COLO829 (cell line): Measurements from ENCODE around the gene KRTAP2-1.
A peak's percentile ranks its signal among the peaks of the same experiment; 100 is the strongest.
"Not testable (repeated sequence)": the region's sequence is repeated elsewhere in the genome, so short reads cannot be mapped to it uniquely, and the experiment has no call there.

Experiments used
- DNase-seq: peaks from one replicate; pipeline ENCODE4 v3.0.0; 2012; ENCODE audit warnings: low spot score

Gene KRTAP2-1

DNA sequence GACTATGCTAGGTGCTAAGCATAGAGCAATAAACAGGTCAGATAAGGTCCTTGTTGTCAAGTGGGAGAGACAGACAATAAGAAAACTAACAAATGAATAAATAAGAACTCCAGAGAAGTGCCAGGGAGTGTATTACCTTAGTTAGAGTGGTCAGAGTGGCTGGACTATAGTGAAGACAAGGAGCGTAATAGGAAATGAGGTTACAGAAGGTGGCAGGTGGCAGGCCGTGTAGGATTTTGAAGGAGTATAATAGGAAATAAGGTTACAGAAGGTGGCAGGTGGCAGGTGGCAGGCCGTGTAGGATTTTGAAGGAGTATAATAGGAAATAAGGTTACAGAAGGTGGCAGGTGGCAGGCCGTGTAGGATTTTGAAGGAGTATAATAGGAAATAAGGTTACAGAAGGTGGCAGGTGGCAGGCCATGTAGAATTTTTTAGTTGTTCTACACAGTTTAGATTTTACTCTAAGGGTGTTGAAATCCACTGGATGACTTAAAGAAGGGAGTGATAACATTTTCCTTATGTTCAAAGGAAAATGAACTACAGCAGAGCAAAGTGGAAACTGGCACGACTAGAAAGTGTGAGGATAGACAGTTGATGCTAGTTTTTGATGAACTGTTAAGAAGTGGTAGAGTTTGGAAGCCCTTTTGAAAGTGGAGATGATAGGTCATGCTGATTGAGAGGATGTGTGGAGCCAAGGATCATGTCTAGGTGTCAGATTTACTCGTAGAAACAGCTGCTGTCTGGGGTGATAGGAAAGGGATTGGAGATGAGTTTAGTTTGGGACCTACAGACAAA lies 34.6 kb downstream of the KRTAP2-1 start:
- no peak for DNase-seq

DNA sequence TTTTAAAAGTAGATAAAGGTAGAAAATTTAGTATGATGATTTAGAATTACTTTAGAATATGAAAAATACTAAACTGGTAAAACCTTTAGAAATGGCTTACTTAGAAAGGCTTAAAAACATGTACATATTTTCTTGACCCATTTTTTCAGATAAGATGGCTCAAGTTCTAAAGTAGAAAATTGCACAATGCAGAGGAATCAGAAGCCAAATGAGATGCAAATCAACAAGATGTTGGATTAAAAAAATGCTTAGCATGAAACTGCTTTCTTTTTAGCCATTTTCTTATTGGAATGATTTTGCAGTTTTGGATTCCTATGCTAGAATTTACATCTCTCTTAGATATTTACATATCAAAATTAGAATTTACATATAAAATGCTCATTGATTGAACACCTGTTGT lies 36.7 kb downstream of the KRTAP2-1 start:
- DNase-seq, result no peak

DNA sequence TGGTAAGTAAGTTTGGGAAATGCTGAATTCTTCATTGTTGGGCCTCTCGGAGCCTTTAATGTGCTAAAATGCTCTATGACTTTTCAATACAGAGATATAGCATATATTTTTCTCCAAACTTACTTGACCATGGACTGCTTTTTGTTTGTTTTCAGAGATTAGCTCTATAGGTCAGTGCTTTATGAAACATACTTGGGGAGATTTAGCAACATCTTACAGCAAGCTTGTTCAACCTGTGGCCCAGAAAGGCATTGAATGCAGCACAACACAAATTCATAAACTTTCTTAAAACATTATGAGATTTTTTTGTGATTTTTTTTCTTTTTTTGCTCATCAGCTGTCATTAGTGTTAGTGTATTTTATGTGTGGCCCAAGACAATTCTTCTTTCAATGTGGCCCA lies 37.2 kb downstream of the KRTAP2-1 start:
- DNase-seq, result no peak

DNA sequence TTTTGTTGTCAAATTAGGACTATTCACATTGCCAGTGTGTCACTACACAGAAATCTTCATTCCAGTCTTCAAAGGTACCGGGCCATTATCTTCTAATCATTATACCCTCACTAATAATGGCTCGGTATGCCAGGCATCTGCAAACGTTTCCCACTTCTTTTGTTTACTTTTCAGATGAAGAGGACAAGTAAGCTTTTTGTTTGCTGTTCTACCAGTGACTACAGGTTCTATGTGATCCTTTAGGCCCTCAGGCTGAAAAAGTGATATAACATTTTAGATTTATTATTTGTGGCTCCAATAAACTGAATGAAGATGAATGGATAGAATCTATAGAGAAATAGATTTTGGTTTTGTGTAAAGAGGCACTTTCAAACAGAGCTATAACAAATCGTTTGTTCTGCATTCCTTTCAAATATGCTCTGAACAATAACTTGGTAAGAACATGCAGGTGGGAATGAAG lies 37.8 kb downstream of the KRTAP2-1 start:
- DNase-seq, result no peak

DNA sequence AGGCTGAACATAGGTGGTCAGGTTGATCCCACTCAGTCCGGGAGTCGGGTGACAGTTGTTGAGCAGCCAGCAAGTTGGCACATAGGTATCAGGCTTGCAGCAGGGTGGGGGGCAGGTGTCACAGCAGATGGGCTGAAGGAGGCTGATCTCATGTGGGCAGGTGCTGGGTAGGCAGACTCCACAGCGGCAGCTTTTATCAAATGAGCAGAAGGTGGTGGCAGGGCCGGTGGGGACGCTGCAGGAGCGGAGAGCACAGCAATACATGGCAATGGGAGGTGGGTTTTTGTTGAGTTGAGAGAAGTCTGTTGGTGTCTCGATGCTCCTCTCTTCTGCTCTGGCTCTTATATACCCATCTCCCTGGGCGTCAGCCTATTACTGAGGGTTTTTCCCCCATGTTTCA lies 38.3 kb downstream of the KRTAP2-1 start, which contains the start of gene KRTAP3-1:
KRTAP3-1 (minus strand) TSS at position 318 of the 400 bp plus-strand sequence; CDS start at position 264, 54 bp downstream.
- no peak for DNase-seq

DNA sequence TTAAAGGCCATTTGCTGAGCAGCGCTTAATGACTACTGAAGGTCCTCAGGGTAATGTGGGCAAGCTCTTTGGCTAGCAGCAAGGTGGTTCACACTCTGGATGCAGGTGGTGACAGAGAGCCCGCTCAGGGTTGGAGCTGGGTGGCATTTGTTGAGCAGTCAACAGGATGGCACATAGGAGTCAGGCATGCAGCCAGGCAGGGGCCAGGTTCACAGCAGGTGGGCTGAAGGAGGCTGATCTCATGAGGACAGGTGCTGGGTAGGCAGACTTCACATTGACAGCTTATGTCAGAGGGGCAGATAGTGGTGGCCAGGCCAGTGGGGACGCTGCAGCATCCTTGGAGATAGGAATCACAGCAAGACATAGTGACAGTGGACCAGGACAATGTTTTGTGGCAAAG lies 42.7 kb downstream of the KRTAP2-1 start:
- DNase-seq, result no peak

DNA sequence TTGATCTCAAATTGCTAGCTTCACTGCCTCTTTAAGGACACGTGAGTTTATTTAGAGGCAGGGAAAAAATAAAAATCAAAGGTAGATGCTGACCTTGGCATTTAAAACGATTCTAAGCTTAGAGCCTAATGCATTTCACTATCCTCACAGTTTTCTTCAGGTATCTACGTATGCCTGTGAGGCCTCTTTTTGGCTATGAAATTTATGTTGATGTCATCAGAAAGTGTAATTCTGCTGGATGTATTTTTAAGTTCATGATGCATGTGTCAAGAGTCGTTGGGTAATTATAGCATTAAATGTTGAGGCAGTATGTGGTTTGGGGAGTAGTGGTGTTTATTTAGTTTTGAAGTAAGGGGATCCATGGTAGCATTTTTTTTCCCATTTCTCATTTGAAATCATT lies 43.2 kb downstream of the KRTAP2-1 start:
- no peak for DNase-seq

DNA sequence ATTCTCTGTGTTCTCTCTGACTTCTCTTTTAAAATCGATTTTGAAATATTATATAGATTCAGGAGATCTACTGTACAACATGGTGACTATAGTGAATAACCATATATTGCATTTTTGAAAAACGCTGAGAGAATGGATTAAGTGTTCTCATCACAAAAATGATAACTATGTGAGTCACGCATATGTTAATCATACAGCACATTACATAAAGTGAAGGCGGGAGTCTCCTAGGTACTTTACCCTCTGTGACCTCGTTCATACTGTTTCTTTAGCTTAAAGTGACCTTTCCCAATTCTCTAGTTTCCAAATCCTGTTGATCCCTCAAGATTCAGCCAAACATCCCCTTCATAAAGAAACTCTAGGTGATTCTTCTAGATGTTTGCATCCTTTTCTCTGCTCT lies 44.3 kb downstream of the KRTAP2-1 start:
- peak; percentile 17 for DNase-seq

DNA sequence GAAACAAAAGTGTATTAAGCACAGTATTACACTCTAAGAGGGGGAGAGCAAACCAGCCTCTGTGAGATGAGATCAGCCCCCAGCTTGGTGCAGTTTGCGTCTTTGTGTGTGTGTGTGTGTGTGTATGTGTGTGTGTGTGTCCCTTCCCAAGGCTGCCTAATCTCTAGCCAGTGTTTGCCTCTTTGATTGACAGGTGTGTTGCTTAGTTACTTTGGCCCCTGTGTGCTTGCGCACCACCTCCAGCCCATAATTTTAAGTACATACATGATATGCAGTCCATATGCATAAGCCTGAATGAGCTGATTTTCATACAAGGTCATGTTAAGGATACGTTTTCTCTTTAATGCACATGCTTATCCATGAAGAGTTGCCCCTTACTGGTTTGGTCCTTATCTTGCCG lies 45.3 kb downstream of the KRTAP2-1 start:
- DNase-seq, result no peak

DNA sequence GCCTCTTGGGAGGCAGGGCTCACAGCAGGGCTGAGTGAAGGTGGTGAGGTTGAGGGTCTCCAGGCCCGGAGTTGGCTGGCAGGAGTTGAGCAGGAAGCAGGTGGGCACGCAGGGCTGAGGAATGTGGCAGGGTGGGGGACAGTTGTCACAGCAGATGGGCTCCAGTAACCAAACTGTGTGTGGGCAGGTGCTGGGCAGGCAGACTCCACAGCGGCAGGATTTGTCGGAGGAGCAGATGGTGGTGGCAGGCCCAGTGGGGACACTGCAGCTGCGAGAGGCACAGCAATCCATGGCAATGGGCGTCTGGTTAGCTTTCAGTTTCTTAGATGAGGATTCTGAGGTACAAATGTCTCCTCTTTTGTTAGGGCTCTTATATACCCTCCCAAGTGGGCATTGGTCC lies 47.6 kb downstream of the KRTAP2-1 start, which contains the start of gene KRTAP3-2:
KRTAP3-2 (minus strand) TSS at position 344 of the 400 bp plus-strand sequence; CDS start at position 291, 53 bp downstream.
- not testable (repeated sequence) for DNase-seq

DNA sequence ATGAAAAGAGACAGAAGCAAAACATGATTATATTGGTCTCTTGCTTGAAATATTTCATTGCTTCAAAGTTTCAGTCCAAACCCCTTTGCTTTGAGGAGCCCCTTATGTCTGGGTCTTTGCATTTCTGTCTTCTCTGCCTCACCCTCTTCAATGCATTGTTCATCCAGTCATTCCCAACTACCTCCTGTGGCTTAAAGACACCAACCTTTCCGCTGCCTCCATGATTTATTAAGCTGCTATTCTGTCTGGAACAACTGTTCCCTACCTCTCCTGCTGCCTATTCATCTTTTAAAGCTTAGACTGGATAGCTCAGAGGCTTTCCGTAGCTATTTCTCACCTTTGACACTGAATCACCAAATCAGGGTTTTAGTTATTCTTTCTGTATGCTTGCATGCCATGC lies 49.8 kb downstream of the KRTAP2-1 start:
- no peak for DNase-seq

DNA sequence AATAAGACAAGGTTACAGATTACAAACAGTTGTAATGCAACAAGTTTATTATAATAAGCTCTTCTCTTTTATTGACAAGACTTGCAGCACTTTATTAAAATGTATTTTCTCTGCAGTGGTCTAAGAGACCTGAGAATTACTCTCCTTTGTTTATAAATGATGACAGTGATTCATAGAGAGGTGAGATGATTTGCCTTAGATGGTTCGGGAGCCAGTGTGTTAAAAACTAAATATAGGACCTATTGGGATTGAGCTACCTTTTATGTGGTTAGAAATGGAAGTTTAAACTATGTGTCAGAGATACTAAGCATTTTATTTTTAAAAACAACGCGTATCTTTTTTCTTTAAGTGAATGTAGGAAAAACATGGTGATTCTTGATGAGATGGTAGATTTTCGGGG lies 50.3 kb downstream of the KRTAP2-1 start:
- no peak for DNase-seq
